K562 (cell line): ENCODE measurements around the gene GEMIN2. TPM values are rescaled to one million over a fixed set of nuclear protein-coding genes. Genes with fewer than 3 reads are reported as not detected.
A peak's percentile ranks its signal among the peaks of the same experiment; 100 is the strongest.
"Not testable (repeated sequence)": the region's sequence is repeated elsewhere in the genome, so short reads cannot be mapped to it uniquely, and the experiment has no call there.

Experiments
- ATAC-seq: fragments of 200-7000 bp; cut with Tn5 transposase; 3 replicates; pipeline ENCODE4 v1.9.1; 2020; ENCODE audit warnings: moderate library complexity
- BruUV-seq: library from RNA; stranded (reverse); fragments of 400-500 nt; replicated peaks from 2 replicates; lab custom pipeline; 2021; lab: Mats Ljungman, UMichigan
- CTCF ChIA-PET: fragments of 300-600 bp; formaldehyde crosslinking; extraction: SDS; loops from one replicate; lab custom pipeline; 2021; ENCODE audit warnings: low intra/inter-chr PET ratio; lab: Yijun Ruan, JAX
- POLR2A ChIA-PET: fragments of 300-600, 350-650 bp; sonication (Branson Sonifier 250); formaldehyde crosslinking; extraction: SDS; loops from one replicate; lab custom pipeline; 2021; ENCODE audit warnings: antibody characterized with exemption, inconsistent platforms; lab: Yijun Ruan, JAX
- DNase-seq, 4 experiments: peaks; one replicate each; pipeline versions ENCODE4 v3.0.0 to v3.0.0-alpha.2; 2011 to 2018; ENCODE audit warnings: low spot score in 3 of 4, mixed read lengths in 3 of 4; ENCODE audit errors: extremely low read depth in 1 of 4
- FAIRE-seq: peaks from 2 replicates; lab custom pipeline; 2011; peaks lifted over from hg19 to GRCh38; lab: Jason Lieb, UNC
- H2AFZ ChIP-seq: 2 replicates; pipeline ENCODE4 v1.6.0; 2011; ENCODE audit warnings: low read depth, low read length, control low read depth, inconsistent platforms
- H3K27ac ChIP-seq: fragments of 200-600 bp; 3 replicates; pipeline ENCODE4 v1.8.0; 2011; ENCODE audit warnings: low read depth, mild to moderate bottlenecking, control low read depth, inconsistent platforms, low read length, moderate library complexity, mixed read lengths; ENCODE audit errors: extremely low read depth
- H3K27me3 ChIP-seq, 2 experiments: fragments of 300-600 bp in 1 of 2; 2 replicates in 1 of 2; 3 replicates in 1 of 2; pipeline versions ENCODE4 v1.6.0 to v1.8.0; 2011; ENCODE audit warnings: inconsistent platforms in 2 of 2, low read length in 2 of 2, mild to moderate bottlenecking in 1 of 2, mixed read lengths in 1 of 2, moderate library complexity in 1 of 2; ENCODE audit not compliant: control insufficient read depth in 2 of 2, insufficient read depth in 2 of 2
- H3K36me3 ChIP-seq: fragments of 300-600 bp; 3 replicates; pipeline ENCODE4 v1.8.0; 2011; ENCODE audit warnings: mild to moderate bottlenecking, low read length, inconsistent platforms; ENCODE audit not compliant: control insufficient read depth, insufficient read depth
- H3K4me1 ChIP-seq, 2 experiments: fragments of 200-600 bp in 1 of 2; replicated peaks in 1 of 2; 2 replicates in 1 of 2; 3 replicates in 1 of 2; pipeline versions ENCODE4 v1.5.1 to v1.8.0; 2011; ENCODE audit warnings: inconsistent platforms in 2 of 2, low read length in 2 of 2, mild to moderate bottlenecking in 1 of 2, mixed read lengths in 1 of 2, moderate library complexity in 1 of 2; ENCODE audit not compliant: control insufficient read depth in 2 of 2, insufficient read depth in 2 of 2
- H3K4me2 ChIP-seq: 2 replicates; pipeline ENCODE4 v1.6.1; 2011; ENCODE audit warnings: low read length, control low read depth, inconsistent platforms, mixed read lengths; ENCODE audit not compliant: insufficient read depth
- H3K4me3 ChIP-seq: fragments of 200-600 bp; sonication (generic), shearing (Covaris generic); 2 replicates; pipeline ENCODE4 v1.5.1; 2016; ENCODE audit warnings: control low read depth, inconsistent platforms
- H3K79me2 ChIP-seq: fragments of 200-600 bp; 3 replicates; pipeline ENCODE4 v1.8.0; 2011; ENCODE audit warnings: low read length, inconsistent platforms; ENCODE audit not compliant: control insufficient read depth, insufficient read depth
- H3K9ac ChIP-seq, 2 experiments: 2 replicates each; pipeline versions ENCODE4 v1.6.0 to v1.6.1; 2011; ENCODE audit warnings: low read depth in 2 of 2, low read length in 2 of 2, control low read depth in 1 of 2, inconsistent platforms in 1 of 2, mild to moderate bottlenecking in 1 of 2, mixed read lengths in 1 of 2; ENCODE audit not compliant: insufficient read depth in 1 of 2
- H3K9me1 ChIP-seq: one replicate; pipeline ENCODE4 v1.6.0; 2011; ENCODE audit warnings: inconsistent platforms, mild to moderate bottlenecking, low read length, moderate library complexity; ENCODE audit not compliant: control insufficient read depth, insufficient read depth
- H3K9me3 ChIP-seq: replicated peaks from 2 replicates; pipeline ENCODE4 v1.5.1; 2011; ENCODE audit warnings: low read depth, low read length, inconsistent platforms; ENCODE audit not compliant: control insufficient read depth, insufficient read depth
- H4K20me1 ChIP-seq: replicated peaks from 2 replicates; pipeline ENCODE4 v1.6.1; 2011; ENCODE audit warnings: low read length, inconsistent platforms, mixed read lengths; ENCODE audit not compliant: control insufficient read depth, insufficient read depth
- PML ChIP-seq: IDR thresholded peaks from 2 replicates; pipeline ENCODE4 v1.6.1; 2012; ENCODE audit warnings: low read length, inconsistent platforms
- POLR2G ChIP-seq: fragments of 200-400 bp; formaldehyde crosslinking; IDR thresholded peaks from 2 replicates; pipeline ENCODE4 v1.6.1; 2017; ENCODE audit warnings: low read depth, mild to moderate bottlenecking, antibody characterized with exemption, low read length, moderate library complexity
- TOE1 ChIP-seq, 2 experiments: fragments of 450-650 bp in 1 of 2; sonication (generic) in 1 of 2; formaldehyde crosslinking in 1 of 2; IDR thresholded peaks; 2 replicates each; pipeline versions ENCODE4 v1.7.1 to v1.8.0; 2016 to 2022; ENCODE audit warnings: borderline replicate concordance in 2 of 2, mild to moderate bottlenecking in 2 of 2, antibody characterized with exemption in 1 of 2, inconsistent platforms in 1 of 2, low read depth in 1 of 2, missing genetic modification reagents in 1 of 2, moderate library complexity in 1 of 2
- ZBTB11 ChIP-seq, 3 experiments: fragments of 200-800 bp in 1 of 3; fragments of 250-450 bp in 1 of 3; fragments of 450-650 bp in 1 of 3; sonication (Bioruptor Pico) in 1 of 3; sonication (Bioruptor generic) in 1 of 3; formaldehyde crosslinking in 1 of 3; IDR thresholded peaks; 2 replicates each; pipeline versions ENCODE4 v1.6.1 to v1.8.0; 2016 to 2022; ENCODE audit warnings: mild to moderate bottlenecking in 2 of 3, missing genetic modification characterization in 2 of 3, missing compliant biosample characterization in 1 of 3, moderate library complexity in 1 of 3
- WGBS: fragments of 100-300 bp; shearing (Covaris generic); methylation state at CpG from one replicate; pipeline ENCODE4 v1.1.6; 2016; ENCODE audit warnings: low coverage, mixed read lengths; ENCODE audit not compliant: insufficient coverage; ENCODE audit errors: missing lambda C conversion rate; 5-methylcytosine and 5-hydroxymethylcytosine counted together
- in situ Hi-C: fragments of 300-500 bp; cut with MboI; formaldehyde crosslinking; loops from 4 replicates; pipeline ENCODE4 v1.15.0; 2018; ENCODE audit warnings: inconsistent platforms, mixed read lengths
- intact Hi-C: fragments of 100-400 bp; cut with micrococcal nuclease; formaldehyde crosslinking; loops from 2 replicates; pipeline ENCODE4 v1.14.2; 2022
- polyA plus RNA-seq, 8 experiments: library from polyadenylated mRNA; depleted of rRNA in 4 of 8; stranded (reverse) in 5 of 8; unstranded in 3 of 8; fragments of >200 nt; fragmentation: Nextera tagmentation in 2 of 8; fragmentation: Illumina TruSeq in 1 of 8; extraction: Ambion mirVana in 2 of 8; extraction: Trizol in 1 of 8; gene quantifications; 2 replicates each; pipeline versions ENCODE4 v1.2.1 to v1.2.3, GENCODE V29; 2011 to 2014; ENCODE audit warnings: inconsistent platforms in 1 of 8, missing spikeins in 1 of 8
- total RNA-seq, 7 experiments: library from RNA; depleted of rRNA in 6 of 7; stranded (reverse); fragments of >200 nt in 6 of 7; fragmentation: Illumina TruSeq in 2 of 7; extraction: Trizol in 2 of 7; gene quantifications; 2 replicates each; pipeline versions ENCODE4 v1.2.1 to v1.2.3, GENCODE V29; 2011 to 2021; ENCODE audit warnings: low replicate concordance in 1 of 7

The GEMIN2 gene
- total and polyA plus RNA-seq, 9 of the 15 experiments (the other 6 are each of a cell fraction or from before 2014, with no cell fraction given), result 23.0 to 87.6 (median 45.5) TPM

- TF ChIP-seq POLR2G (peak; percentile 76), ZBTB11 (CRISPR knock-in tag; IDR thresholded peaks at IDR 0.05) (peak in 2 of 3 experiments; percentile 94 to 97; a peak in 4 of 6 replicates), TOE1 (IDR thresholded peaks at IDR 0.05; ENCODE audit: borderline replicate concordance) (no peak), TOE1 (CRISPR knock-in tag; IDR thresholded peaks at IDR 0.05; ENCODE audit: borderline replicate concordance, low read depth) (no peak), PML (0 out of 2 replicates have a peak, but pooled peaks have one; percentile 1)
These were observed at the start of gene GEMIN2 (continued) for GRCh38 chr14:39114073-39114838.

DNA sequence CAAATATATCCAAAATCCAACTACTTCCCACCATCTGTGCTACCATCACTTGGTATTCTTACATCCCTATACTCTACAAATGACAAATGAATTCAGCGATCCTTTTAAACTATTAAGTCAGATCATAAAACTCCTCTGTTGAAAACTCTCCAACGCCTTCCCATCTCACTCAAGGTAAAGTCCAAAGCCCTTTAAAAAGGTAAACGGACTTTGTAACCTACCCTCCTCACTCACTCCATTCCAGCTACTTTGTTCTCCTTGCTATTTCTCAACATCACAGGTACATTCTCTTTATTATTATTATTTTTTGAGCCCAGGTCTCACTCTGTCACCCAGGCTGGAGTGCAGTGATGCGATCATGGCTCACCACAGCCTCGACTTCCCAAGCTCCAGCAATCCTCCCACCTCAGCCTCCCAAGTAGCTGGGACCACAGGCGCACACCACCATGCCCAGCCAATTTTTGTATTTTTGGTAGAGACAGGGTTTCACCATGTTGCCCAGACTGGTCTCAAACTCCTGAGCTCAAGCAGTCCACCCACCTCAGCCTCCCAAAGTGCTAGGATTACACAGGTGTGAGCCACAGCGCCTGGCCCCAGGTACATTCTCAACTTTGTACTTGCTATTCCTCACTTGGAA, 44.8 kb upstream of the GEMIN2 start:
- in situ Hi-C loops, BruUV-seq: not testable (repeated sequence)

More for the DNA sequence above, 44.8 kb upstream of the GEMIN2 start:
- H3K9me3 ChIP-seq, H2AFZ ChIP-seq, H3K4me3 ChIP-seq, FAIRE-seq, H4K20me1 ChIP-seq, H3K79me2 ChIP-seq, ATAC-seq, intact Hi-C loops, CTCF ChIA-PET, DNase-seq, H3K9me1 ChIP-seq, H3K27me3 ChIP-seq, H3K4me1 ChIP-seq, H3K27ac ChIP-seq, H3K9ac ChIP-seq, H3K4me2 ChIP-seq: not testable (repeated sequence)
- peaks cover 14% of the 10 kb centered on the region; the same call in 1 of the 3 replicates for H3K36me3 ChIP-seq
- WGBS, result 77% methylated on average over 7 of the region's 7 CpGs
- POLR2A ChIA-PET, result interaction anchor here (0.6 kb wide), 1 partner anchor 322 kb away, joined by 3 read pairs; no protein-coding TSS in a partner anchor
